Muscle layer of colon (tissue), 2 donors: ENCODE data around the gene TIFAB.

Source experiments
- H3K27ac ChIP-seq: one replicate; pipeline ENCODE4 v1.7.0; 2013; ENCODE audit warnings: low read depth, mild to moderate bottlenecking, low read length, moderate library complexity
- H3K27me3 ChIP-seq, 2 donors: one replicate each; pipeline ENCODE4 v1.7.0; 2013; ENCODE audit warnings: low read length in 2 of 2, mild to moderate bottlenecking in 2 of 2; ENCODE audit not compliant: insufficient read depth in 2 of 2, control insufficient read depth in 1 of 2
- H3K36me3 ChIP-seq: one replicate; pipeline ENCODE4 v1.7.0; 2013; ENCODE audit warnings: mild to moderate bottlenecking, low read length; ENCODE audit not compliant: insufficient read depth
- H3K4me1 ChIP-seq: one replicate; pipeline ENCODE4 v1.7.0; 2013; ENCODE audit warnings: mild to moderate bottlenecking, low read length; ENCODE audit not compliant: insufficient read depth
- H3K4me3 ChIP-seq, 2 donors: one replicate each; pipeline ENCODE4 v1.7.0; 2013; ENCODE audit warnings: low read length in 2 of 2, low read depth in 1 of 2, mild to moderate bottlenecking in 1 of 2, moderate library complexity in 1 of 2
- H3K9ac ChIP-seq: one replicate; pipeline ENCODE4 v1.7.0; 2013; ENCODE audit warnings: low read length
- H3K9me3 ChIP-seq: one replicate; pipeline ENCODE4 v1.7.0; 2013; ENCODE audit warnings: mild to moderate bottlenecking, low read length
- donor health status: abdominal sarcoma.
- donor health status: Adenocarcinoma of cecum.

Gene TIFAB

DNA sequence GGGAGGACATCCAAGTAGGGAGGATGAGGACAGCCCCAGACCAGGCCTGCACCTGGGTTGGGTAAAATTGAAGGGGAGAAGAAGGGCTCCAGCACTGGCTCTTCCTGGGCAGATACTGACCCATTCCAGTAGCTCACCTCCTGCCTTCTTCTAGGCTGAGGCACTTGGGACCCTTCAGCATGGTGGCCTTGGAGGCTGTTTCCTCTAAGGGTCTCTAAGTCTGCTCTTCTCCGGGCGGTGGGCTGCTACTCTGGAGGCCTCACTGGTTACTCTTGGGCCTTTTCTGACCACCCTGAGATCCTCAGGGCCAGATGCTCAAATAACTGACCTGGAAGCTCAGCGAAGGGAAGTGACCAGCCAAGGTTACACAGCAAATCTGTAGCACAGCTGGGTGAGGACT, 2.8 kb upstream of the TIFAB start:
- Histone ChIP-seq H3K9me3 (no peaks in the 10 kb centered on the region), H3K9ac (no peak overlapping the region), H3K27ac (no peak overlapping the region), H3K36me3 (no peaks in the 10 kb centered on the region), H3K27me3 (peaks cover 0 to 6% of the 10 kb centered on the region in 2 donors), H3K4me3 (no peak overlapping the region), H3K4me1 (peaks cover 4% of the 10 kb centered on the region)

DNA sequence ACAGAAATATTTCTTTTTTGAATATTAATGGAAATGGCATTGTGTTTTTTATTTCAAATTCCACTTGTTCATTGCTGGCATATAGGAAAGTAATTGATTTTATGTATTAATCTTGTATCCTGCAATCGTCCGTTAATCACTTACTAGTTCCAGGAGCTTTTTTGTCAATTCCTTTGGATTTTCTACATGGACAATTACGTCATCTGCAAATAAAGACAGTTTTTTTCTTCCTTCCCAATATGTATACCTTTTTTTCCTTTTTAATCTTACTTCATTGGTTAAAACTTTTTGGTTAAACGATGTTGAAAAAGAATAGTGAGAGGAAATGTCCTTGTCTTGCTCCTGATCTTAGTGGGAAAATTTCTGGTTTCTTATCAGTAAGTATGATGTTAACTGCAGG, 1.5 kb upstream of the TIFAB start:
- Histone ChIP-seq H3K27me3 (peaks cover 0 to 6% of the 10 kb centered on the region in 2 donors), H3K4me3 (no peak overlapping the region), H3K9ac (no peak overlapping the region), H3K36me3 (no peaks in the 10 kb centered on the region), H3K27ac (no peak overlapping the region), H3K9me3 (no peaks in the 10 kb centered on the region), H3K4me1 (no peaks in the 10 kb centered on the region)

DNA sequence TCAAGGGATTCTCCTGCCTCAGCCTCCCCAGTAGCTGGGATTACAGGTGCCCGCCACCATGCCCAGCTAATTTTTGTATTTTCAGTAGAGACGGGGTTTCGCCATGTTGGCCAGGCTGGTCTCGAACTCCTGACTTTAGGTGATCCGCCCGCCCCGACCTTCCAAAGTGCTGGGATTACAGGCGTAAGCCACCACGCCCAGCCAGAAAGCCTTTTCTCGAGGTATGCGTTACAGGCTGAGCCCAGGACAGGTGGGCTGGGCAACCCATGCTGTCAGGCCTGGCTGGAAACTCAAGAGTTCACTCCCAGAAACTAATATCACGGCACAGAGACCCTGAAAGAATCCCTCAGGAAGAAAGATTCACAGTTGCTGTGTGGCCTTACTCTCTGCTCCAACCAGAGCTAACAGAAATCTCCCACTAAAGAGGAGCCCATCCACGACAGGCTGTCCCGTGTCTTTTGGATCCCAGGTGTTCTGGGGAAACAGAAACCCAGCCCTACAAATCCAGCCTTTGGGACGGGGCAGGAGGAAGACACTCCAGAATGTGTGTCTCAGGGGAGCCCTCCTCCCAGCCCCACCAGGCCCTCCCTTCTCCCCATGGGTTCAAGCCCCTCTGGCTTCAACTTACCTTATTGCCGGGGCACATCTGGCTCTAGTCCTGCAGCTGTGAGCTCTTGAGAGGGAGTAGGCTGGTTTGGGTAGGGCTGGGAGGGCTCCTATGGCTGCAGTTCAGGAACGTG, 400 bp downstream of the TIFAB start:
- H3K4me3 ChIP-seq, result no peak overlapping the region
- H3K27me3 ChIP-seq, result peaks cover 0 to 6% of the 10 kb centered on the region in 2 donors
- no peak overlapping the region for H3K27ac ChIP-seq
- no peaks in the 10 kb centered on the region for H3K4me1 ChIP-seq
- H3K36me3 ChIP-seq, result no peaks in the 10 kb centered on the region
- no peaks in the 10 kb centered on the region for H3K9me3 ChIP-seq
- no peak overlapping the region for H3K9ac ChIP-seq

DNA sequence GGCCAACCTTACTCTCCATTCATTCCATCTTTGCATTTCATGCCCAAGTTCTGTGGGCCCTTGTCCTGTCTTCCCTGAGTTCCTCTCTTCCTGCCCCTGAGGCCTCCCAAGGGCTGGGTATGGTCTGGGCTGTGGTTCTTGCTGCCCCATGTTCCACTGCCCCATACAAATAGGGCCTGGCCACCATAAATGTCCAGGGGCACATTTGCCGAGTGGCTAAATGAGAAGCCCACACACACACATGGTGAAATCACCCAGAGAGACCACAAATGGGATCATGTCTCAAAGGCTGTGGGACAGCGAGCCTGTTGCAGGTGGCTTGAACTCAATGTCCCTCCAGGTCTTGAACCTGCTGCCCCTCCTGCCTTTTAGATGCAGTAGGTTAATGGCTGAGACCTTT, 1.2 kb downstream of the TIFAB start:
- no peak overlapping the region for H3K27ac ChIP-seq
- no peak overlapping the region for H3K4me3 ChIP-seq
- H3K4me1 ChIP-seq, result no peaks in the 10 kb centered on the region
- no peak overlapping the region for H3K9ac ChIP-seq
- no peaks in the 10 kb centered on the region for H3K36me3 ChIP-seq
- H3K9me3 ChIP-seq, result no peaks in the 10 kb centered on the region
- H3K27me3 ChIP-seq, result peaks cover 0 to 1% of the 10 kb centered on the region in 2 donors

DNA sequence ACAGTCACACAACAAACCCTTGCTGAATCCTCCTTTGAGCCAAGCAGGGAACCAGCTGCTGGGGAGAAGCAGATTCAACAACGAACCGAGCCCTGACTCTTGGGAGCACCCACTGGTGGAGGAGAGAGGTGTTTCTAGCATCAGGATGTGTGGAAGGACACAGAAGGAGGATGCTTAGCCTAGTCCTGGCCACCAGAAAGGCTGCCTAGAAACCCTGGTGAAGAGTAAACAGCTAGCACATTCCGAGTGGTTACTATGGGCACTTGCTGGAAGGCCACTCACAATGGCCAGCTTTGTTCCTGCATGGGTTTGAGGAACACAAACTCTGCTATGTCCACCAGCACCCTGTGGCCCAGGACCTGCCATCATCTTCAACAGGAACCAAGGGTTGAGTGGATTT, 1.8 kb downstream of the TIFAB start:
- Histone ChIP-seq H3K27me3 (no peaks in the 10 kb centered on the region), H3K27ac (no peak overlapping the region), H3K9me3 (no peaks in the 10 kb centered on the region), H3K9ac (no peak overlapping the region), H3K4me1 (no peaks in the 10 kb centered on the region), H3K4me3 (no peak overlapping the region), H3K36me3 (no peaks in the 10 kb centered on the region)

DNA sequence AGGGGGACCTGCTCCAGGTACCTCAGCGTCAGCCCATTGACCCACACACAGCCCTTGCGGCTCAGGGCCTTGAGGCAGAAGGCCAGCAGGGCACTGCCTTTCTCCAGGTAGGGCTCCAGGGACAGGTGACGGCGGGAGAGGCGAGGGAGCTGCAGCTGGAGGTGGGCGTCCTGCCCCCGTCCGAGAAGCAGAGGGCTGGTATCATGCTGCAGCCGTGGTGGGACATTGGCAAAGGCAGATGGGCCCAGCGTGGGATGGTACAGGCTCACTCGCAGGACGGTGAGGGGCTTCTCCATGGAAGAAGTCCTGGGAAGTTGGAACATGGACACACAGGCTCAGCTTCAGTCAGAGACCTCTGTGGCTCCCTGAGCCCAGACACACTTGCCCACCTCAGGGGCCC, 2.5 kb downstream of the TIFAB start:
- H3K36me3 ChIP-seq, result no peaks in the 10 kb centered on the region
- no peaks in the 10 kb centered on the region for H3K27me3 ChIP-seq
- no peaks in the 10 kb centered on the region for H3K4me1 ChIP-seq
- no peaks in the 10 kb centered on the region for H3K9me3 ChIP-seq
- H3K9ac ChIP-seq, result no peak overlapping the region
- H3K27ac ChIP-seq, result no peak overlapping the region
- H3K4me3 ChIP-seq, result no peak overlapping the region

DNA sequence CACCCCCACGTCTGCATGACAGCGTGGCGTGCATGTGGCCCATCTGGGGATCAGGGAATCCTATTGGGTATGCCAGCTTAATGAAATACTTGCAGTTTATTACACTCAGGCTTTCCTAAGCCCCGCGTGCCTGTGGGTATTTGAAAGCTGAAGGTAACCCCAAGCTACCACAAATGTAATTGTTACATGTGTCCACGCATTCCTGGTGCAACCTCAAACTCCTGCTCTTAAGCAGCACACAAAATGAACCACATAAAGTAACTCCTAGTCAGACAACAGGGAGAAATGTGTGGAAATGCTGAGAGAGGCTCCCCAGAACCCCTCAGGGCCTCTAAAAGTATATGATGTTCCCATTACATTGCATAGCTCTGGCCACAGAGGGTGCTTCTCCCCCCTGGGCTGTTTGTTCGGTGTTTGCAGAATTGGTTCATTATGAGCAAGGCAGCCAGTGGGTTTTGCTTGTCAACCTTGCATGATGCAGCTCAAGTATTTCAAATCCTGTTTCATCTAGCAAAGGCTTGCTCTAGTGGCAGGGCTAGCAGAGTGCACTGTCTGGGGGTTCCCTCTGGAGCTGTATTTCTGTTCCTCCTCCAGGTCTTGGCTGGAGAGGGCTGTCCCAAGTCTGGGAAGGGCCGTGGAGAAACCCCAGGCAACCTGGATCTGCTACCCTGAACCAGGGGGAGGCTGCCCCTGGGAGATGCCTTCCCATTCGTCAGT, 3.2 kb downstream of the TIFAB start:
- no peaks in the 10 kb centered on the region for H3K27me3 ChIP-seq
- no peaks in the 10 kb centered on the region for H3K4me1 ChIP-seq
- no peak overlapping the region for H3K27ac ChIP-seq
- no peaks in the 10 kb centered on the region for H3K36me3 ChIP-seq
- no peak overlapping the region for H3K4me3 ChIP-seq
- no peak overlapping the region for H3K9ac ChIP-seq
- H3K9me3 ChIP-seq, result no peaks in the 10 kb centered on the region

DNA sequence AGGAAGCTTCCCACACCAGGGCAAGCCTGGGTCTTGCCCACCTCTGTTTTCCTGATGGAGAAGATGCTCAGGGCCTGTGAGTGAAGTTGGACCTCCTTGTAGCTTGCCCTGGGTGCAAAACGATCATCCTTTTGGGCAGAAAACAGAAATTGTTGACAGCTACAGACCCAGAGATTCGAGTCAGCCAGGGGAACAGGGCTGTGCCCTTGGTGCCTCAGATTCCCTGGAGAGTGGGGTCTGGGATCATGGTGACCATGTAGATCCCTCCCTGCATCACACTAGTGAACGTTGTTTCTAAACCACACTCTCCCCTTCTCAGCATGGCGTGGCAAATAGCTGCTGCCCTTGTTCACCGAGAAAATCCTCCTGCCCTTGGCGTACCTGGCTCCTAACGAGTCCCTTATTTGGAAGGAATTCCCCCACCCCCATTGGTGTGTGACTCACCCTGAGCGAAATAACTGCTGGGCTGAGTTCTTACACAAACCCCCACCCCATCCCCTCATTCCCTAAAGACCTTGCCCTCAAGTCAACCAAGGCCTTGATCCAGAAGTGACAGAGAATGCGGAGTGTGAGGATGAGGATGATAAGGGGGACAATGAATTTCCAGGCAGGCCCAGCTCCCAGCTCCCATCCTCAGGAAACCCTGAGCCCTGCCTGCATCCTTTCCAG, 3.9 kb downstream of the TIFAB start:
- Histone ChIP-seq H3K4me1 (peaks cover 7% of the 10 kb centered on the region), H3K4me3 (no peak overlapping the region), H3K27me3 (no peaks in the 10 kb centered on the region), H3K36me3 (no peaks in the 10 kb centered on the region), H3K9me3 (no peaks in the 10 kb centered on the region), H3K9ac (no peak overlapping the region), H3K27ac (no peak overlapping the region)

DNA sequence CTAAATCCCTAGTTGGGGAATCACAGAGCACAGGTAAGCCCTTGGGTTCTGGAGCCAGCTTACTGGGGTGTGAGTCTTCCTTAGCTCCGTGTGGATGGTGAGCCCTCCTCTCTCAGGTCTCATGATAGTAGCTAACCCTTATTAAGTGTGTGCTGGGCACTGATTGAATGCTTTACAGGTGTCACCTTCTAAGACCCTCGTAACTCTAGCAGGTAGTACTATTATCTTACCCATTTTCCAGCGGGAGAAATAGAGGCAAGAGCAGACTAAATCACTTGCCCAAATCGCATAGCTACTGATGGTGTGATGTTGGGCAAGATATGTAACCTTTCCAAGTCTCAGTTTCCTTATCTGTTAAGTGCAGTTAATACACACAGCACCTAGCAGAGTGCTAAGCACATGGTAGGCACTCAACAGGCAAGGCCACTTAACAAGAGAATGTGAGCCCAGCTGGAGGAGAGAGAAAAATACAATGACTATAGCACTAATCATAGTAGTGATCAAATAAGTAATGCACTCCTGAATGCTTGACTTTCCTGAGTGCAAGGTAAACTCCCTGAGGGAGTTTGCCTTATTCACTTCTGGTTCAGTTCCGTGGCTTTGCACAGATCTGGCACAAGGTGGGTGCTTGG, 4.7 kb downstream of the TIFAB start, which contains the start of gene DCANP1:
DCANP1 (minus strand) TSS at position 51 of the 632 bp plus-strand sequence. CDS start 240 bp downstream, outside the sequence.
- no peak within 1 kb of the TSS for H3K4me3 ChIP-seq
- H3K9me3 ChIP-seq, result no peaks in the 10 kb centered on the region
- H3K27me3 ChIP-seq, result no peaks in the 10 kb centered on the region
- no peak within 1 kb of the TSS for H3K9ac ChIP-seq
- peaks cover 12% of the 10 kb centered on the region for H3K4me1 ChIP-seq
- no peaks in the 10 kb centered on the region for H3K36me3 ChIP-seq
- H3K27ac ChIP-seq, result no peak within 1 kb of the TSS

DNA sequence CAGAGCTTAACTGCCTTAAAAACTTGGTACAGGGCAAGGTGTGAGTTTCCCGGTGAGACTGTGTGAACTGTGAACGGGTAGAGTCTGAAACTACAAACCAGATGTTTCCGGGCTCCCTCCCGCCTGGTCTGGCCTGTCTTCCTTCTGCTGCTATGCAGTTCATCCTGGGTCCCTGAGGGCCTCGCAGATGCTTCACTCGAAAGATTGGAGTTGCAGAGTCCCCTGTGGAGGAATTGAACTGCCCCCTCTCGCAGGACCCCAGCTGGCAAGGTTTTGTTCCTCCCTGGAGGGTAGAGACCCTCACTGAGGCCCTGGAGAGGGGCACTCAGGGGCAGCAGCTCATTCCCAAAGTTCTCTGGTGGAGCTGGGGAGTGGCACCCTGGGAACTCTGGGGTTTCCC, 5.5 kb downstream of the TIFAB start:
- peaks cover 13% of the 10 kb centered on the region for H3K4me1 ChIP-seq
- H3K36me3 ChIP-seq, result no peaks in the 10 kb centered on the region

DNA sequence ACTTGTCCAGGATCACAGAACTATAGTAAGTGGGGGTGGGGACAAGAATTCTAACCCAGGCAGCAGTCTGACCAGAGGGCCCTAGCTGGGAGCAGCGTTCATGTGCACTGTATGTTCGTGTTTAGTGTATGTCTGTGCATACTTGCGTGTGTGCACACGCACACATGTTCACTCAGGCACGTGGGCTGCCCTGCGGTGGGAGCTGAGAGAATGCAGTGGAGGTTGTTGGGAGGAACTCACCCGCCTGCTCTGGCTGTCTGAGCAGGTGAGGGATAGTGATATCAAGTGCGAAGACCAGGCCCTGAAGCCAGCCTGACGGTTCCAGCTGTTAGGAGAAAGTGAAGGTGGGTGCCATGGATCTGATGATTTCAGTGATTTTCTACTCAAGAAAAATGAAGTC, 5.9 kb downstream of the TIFAB start:
- Histone ChIP-seq H3K36me3 (no peaks in the 10 kb centered on the region), H3K27me3 (no peaks in the 10 kb centered on the region), H3K9ac (no peak overlapping the region), H3K27ac (no peak overlapping the region), H3K4me3 (no peak overlapping the region), H3K4me1 (peaks cover 13% of the 10 kb centered on the region), H3K9me3 (no peaks in the 10 kb centered on the region)

More for the DNA sequence above, 5.5 kb downstream of the TIFAB start:
- Histone ChIP-seq H3K9ac (no peak overlapping the region), H3K27ac (no peak overlapping the region), H3K9me3 (no peaks in the 10 kb centered on the region), H3K4me3 (no peak overlapping the region), H3K27me3 (no peaks in the 10 kb centered on the region)
